Ammon's horn (tissue), 1 donor: ENCODE measurements around the gene PPP1R17.

Experiments
- DNase-seq: peaks from one replicate; pipeline ENCODE4 v3.0.0-alpha.2; 2016; ENCODE audit warnings: low spot score

Gene PPP1R17

DNA sequence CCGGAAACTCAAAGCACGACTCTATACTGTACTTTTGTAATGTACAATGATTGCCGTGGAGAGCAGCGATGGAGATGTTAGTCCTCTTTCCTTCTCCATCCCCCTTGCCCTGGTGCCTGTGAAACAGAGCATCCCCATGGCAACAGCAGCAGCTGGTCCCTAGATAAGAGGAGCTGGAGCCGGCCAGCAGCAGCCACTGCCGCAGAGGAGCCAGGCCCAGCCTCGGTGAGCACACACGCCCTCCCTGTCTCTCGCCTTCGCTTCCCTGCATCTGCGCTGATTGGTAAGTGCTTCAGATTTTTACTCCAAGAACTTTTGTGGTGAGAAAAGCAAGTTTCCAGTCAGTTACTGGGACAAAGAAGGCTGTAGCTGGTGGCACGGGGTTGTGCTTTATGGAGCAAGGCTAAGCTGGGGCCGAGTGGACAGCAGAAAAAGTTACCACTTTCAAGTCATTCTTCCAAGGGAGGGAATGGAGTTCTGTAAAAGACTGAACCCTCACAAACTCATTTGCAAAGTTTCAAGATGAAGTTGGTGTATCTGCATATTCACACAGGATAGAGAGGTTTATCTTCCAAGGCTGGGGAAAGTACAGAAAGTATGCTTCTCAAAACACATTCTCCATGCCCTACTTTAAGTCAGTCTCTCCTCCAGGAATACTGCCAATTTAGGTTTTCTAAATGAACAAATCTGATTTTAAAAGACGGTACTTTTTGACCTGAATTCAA is at the start of gene PPP1R17:
Gene PPP1R17 (plus strand): TSS at position 192 of the 725 bp plus-strand sequence. CDS start 5,227 bp downstream, outside the sequence.
- peak; percentile 11 for DNase-seq

GRCh38 chr7:31640381-31640780 is 46.6 kb upstream of the PPP1R17 start:
- no peak for DNase-seq

DNA sequence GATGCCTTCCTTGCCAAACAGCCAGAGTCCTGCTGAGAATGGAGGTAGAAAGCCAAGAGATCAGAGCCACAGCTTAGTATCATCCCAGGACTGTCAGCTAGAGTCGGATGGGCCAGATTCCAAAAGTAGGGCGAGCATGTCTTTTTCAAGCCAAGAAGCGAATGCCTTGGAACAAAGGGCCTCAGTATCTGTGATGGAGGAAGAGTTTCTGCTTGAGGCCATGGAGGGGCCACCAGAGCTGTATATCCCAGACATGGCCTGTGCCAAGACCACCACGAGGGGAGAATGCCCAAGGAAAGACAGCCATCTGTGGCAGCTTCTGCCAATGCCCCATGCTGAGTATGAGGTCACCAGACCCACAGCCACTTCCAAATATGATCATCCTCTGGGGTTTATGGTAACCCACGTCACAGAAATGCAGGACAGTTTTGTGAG is 44.3 kb upstream of the PPP1R17 start:
- DNase-seq = peak; percentile 8

DNA sequence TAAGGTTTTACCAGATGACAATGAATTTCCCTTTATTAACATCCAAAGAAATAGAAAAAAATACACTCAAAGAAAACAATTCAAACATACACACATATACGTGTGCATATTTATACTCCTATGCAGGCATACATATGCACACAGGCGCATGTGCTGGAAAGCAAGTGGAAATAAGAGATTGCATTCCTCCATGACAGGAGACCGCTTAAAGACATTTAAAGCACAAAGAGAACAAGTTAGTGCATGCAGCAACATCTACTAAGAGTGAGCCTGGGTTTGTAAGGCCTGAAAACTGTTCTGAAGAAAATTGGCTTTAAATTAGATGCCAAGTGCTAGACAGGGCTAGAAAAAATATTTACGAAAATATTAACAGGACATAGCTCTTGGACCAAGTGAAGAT is 40.1 kb upstream of the PPP1R17 start:
- DNase-seq = no peak

DNA sequence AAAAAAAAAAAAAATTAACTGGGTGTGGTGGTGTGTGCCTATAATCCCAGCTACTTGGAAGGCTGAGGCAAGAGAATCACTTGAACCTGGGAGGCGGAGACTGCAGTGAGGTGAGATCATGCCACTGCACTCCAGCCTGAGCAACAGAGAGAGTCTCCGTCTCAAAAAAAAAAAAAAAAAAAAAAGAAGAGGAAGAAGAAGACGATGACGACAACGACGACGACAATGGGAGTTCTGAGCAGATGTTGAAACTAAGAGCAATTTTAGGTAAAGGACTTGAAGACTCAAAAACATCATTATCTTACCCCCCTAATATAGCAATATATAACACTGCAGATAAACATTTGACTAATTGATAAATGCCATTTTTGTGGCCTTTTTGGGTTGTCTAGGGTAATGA is 39.5 kb upstream of the PPP1R17 start:
- DNase-seq = no peak

GRCh38 chr7:31648288-31648687 is 38.7 kb upstream of the PPP1R17 start:
- DNase-seq = peak; percentile 14

DNA sequence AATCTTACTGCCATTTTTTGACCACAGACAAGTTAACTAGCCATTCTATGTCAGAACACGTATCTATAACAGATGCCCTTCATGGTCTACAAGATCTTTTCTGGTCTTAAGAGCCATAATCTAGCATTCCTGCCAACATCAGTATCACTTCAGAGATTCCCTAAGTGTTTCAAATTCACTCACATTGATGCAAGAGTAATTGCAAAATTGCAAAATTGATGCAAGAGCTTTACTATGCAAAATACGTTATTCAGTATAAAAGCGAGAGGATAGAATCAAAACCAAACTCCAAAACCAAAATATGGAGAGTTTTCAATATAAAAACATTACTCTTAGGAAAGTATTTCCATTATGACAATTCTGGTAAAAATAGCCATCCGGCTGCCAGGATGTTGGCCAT is 38.1 kb upstream of the PPP1R17 start:
- DNase-seq = no peak

DNA sequence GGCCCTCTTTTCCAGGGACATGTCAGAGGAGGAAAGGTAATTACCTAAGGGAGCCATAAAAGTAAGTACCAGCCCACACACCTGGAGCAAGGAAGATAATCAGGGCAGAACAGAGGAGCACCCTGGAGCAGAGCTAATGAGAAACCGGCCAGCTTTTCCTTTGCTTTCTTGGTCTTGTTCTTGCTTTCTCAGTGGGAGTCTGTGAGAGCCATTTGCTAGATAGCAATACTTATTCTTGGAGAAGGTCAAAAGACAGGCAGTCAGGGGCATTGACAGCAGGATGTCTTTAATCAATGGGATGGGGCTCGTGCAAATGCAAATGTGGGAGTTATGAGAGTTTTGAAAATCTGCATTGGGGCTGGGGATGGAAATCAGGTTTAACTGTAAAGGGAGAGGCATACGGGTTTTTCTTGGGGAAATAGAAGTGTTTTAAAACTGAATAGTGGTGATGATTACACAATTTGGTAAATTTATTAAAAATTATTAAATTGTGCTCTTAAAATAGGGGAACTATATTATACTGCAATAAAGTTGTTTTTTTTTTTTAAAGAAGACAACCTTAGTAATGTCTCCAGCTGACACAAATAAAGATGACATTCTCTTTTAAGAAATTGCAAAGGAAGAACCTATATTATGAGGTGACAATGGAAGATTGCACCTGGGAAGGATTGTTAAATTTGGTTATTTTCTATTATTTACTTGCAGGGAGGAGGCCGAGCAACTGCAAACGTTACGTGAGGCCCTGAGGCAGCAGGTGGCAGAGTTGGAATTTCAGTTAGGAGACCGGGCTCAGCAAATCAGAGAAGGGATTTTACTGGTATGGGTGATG is 35.6 kb upstream of the PPP1R17 start:
- no peak for DNase-seq

DNA sequence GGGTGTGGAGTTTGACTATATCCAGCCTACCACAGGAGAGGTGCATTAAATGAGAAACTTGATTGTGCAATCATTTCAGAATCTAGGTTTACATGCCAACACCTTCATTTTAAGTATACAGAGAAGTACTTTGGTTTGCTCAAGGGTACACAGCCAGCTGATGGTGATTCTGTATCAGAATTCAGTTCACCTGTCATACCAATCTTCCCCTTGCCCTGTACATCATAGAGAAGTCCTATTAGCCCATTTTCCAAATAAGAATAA is 35.0 kb upstream of the PPP1R17 start:
- DNase-seq = no peak

- no peak for DNase-seq
These were observed 23.9 kb upstream of the PPP1R17 start for GRCh38 chr7:31663072-31663471.

DNA sequence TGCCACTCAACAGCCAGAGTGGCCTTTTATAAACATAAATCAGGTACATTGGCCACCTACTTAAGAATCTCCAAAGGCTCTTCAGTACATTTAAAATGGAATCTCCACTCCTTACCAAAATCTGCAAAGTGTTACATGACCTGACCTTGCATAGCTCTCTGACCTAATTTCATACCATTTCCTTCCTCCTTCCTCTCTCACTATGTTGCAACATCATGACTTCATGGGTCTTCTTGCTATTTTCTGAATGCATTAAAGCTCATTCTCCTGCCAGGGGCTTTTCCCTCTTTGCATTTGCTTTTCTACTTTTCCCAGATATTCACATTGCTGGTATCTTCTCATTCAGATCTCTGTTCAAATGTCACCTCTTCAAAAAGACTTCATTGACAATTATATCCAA is 22.1 kb upstream of the PPP1R17 start:
- no peak for DNase-seq

- DNase-seq = no peak
These were observed 21.5 kb upstream of the PPP1R17 start for GRCh38 chr7:31665546-31665945.

- no peak for DNase-seq
These were observed 17.6 kb upstream of the PPP1R17 start for GRCh38 chr7:31669461-31669860.

GRCh38 chr7:31679574-31680305 is 7.3 kb upstream of the PPP1R17 start:
- DNase-seq = peak; percentile 7

DNA sequence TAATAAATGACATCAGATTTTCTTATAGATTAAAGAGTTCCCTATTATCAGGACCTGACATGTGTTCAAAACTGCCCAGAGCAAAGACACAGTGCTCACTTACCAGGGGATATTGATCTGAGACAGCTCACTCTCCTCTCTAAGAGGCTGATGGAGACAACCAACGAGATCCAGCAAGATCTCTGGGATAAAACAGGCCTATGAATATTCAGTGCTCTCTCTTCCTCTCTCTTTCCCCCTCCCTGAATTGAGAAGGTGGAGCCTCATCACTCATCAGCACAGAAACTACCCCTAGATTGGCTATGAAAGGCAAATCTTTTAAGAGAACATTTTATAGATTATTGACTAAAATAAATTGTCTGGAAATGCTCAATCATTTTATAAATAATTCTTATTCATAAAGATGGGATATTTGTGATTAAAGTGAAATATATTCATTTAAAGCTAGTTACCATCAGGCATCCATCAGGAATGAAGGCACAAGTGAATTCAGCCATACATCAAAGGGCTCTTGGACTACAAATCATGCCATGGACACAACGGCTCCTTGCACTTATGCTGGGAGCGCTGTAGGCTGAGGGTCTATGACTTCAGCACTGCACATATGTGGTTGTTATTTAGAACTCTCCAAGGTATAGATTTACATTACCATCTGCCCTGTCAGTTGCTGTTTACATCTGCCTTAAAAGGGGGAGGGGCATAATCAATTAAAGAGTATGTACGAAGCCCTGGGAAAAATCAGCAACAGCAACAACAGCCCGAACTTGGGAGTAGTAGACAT is 3.4 kb upstream of the PPP1R17 start:
- DNase-seq = no peak

DNA sequence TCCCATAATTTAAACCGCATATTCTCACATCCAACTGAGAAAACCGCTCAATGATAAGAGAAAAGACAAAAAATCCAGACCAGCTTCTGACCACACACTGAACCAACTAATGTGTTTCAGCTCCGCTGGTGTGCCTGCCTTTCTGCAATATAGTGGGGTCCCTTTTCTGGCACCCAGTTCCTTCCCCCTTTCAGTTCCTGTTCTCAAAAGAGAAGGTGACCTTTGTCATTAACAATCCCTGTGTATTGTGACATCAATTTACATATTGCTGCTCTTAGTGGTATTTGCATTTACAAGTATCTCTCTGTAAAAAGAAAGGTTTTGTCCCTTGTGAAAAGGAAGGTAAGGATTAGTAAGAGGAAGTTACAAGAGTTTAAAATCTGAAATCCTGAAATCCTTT is 1.4 kb downstream of the PPP1R17 start:
- no peak for DNase-seq

DNA sequence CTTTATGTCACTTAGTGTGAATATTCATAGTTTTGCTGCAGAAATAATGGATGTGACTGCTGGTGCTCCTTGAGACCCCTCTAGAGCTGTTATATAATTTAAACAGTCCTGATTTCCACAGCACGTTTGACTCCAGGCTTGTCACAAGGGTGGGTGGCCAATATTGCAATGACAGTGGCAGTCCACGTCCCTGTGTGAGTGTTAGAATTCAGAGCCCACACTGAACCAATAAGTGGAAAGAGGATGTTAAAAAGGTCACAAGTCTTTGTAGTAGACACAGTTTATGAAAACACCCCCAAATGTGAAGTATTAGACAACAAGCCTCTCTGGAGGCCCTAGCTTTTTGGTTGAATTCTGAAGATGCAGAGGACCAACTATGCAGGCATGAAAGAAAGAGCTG is 2.0 kb downstream of the PPP1R17 start:
- no peak for DNase-seq

DNA sequence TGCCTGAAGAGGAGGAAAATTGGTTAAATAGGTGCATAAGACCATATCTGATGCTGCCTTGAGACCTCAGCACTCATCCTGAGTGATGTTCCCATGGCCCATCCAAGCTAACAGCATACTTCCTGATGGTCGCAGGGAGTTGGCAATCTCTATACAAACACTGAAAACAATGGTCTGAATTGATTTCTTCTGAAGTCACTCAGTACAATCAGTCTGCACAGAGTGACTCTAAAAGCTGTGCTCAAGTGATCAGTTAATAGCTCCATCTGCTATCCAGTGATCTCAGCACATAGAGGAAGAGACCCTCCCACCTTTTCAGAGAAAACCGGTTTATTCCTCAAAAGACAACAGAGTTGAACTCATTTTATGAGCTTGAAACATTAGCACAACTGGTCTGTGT is 3.9 kb downstream of the PPP1R17 start:
- DNase-seq = no peak

DNA sequence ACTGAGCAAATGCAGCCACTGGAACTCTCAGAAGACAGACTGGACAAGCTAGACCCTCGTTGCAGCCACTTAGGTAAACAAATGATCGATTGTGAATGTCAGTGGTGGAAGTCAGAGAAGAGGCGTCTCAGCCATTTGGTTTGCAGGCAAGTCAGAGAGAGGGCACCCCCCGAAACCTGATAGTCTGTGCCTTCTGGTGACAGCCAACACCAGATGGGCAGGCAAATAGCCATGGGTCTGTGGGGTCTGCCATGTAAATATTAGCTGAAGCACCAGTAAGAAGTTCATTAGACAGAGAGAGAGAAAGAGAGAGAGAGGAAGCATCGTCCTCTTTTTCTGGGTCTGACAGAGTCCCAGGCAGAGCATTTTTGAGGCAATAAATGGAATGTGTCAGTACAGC is 5.4 kb downstream of the PPP1R17 start:
- no peak for DNase-seq

DNA sequence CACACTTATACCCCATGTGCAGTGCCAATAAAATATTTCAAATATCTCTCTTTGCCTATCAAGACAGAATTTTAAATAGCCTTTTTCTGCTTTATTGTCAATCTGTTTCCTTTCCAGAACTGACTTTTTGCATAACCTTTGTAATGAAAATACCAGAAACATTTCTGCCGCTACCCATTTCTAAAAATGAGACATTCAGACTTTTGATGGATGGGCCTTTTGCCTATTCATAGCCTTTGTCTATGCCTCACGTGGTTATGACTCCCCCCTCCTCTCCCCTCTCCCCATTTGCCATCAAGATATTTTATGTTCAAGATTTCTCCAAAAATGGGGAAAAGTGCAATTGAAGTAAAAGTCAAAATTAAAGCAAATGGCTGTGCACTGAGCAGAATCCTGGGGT is 5.9 kb downstream of the PPP1R17 start:
- DNase-seq = no peak

DNA sequence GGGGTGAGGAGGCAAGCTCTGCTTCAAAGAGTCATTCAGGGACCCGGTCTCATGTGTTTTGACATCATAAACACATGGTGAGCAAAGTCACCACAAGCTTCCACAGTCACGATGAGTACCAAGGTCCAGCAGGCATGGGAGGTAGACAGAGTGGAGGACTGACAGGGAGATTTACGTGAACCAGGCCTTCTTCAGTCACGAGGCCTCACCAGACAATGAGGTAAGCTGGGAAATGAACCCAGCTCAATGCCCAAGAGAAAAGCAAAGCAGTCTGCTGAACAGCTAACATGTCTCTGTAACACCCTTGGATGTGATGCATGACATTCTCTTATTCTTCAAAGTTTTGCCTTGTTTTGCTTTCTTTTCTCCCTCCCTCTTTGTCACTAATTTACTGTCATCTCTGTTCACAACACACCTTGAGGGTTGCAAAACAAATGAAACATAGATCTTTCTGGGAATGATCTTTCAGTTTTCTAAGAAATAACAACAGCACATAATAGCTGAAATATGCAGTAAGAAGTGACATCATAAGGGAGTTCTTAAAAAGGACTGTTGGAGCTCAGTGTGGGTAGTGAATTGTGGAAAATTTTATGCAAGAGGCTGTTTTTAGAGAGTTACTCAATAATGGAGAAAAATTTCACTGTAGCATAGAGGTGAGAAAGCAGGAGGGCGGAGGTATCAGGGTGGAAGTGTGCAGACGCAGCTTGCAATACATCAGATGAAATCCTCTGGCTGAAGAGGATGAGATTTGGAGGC is 9.0 kb downstream of the PPP1R17 start:
- DNase-seq = no peak
